ENCODE data around the gene UMAD1.

UMAD1 gene

GRCh38 chr7:7820939-7821338 lies 180.4 kb downstream of the UMAD1 start:
- TF ChIP-seq REST (IDR thresholded peaks at IDR 0.05; ENCODE audit: insufficient read depth in 1 of 2, low read depth in 2 of 2, low read length in 2 of 2) (no peak), FOXP2 (optimal IDR thresholded peaks at IDR 0.05; ENCODE audit: borderline replicate concordance, extremely low read depth, extremely low read length, insufficient read depth) (no peak), SIN3A (IDR thresholded peaks at IDR 0.05; ENCODE audit: borderline replicate concordance, insufficient read depth, low read length) (no peak), TAF1 (IDR thresholded peaks at IDR 0.05; ENCODE audit: borderline replicate concordance, insufficient read depth, low read length) (no peak), POLR2AphosphoS5 (IDR thresholded peaks at IDR 0.05; ENCODE audit: low read depth, low read length) (no peak)

- TF ChIP-seq SIN3A (IDR thresholded peaks at IDR 0.05; ENCODE audit: borderline replicate concordance, insufficient read depth, low read length) (no peak), FOXP2 (optimal IDR thresholded peaks at IDR 0.05; ENCODE audit: borderline replicate concordance, extremely low read depth, extremely low read length, insufficient read depth) (no peak), POLR2AphosphoS5 (IDR thresholded peaks at IDR 0.05; ENCODE audit: low read depth, low read length) (no peak), TAF1 (IDR thresholded peaks at IDR 0.05; ENCODE audit: borderline replicate concordance, insufficient read depth, low read length) (no peak), REST (IDR thresholded peaks at IDR 0.05; ENCODE audit: insufficient read depth in 1 of 2, low read depth in 2 of 2, low read length in 2 of 2) (no peak)
Measured at GRCh38 chr7:7821517-7821916, 181.0 kb downstream of the UMAD1 start.

- no peak for TF ChIP-seq TAF1 (IDR thresholded peaks at IDR 0.05; ENCODE audit: borderline replicate concordance, insufficient read depth, low read length)
- no peak for TF ChIP-seq FOXP2 (optimal IDR thresholded peaks at IDR 0.05; ENCODE audit: borderline replicate concordance, extremely low read depth, extremely low read length, insufficient read depth)
- no peak for TF ChIP-seq POLR2AphosphoS5 (IDR thresholded peaks at IDR 0.05; ENCODE audit: low read depth, low read length)
- TF ChIP-seq SIN3A (IDR thresholded peaks at IDR 0.05; ENCODE audit: borderline replicate concordance, insufficient read depth, low read length): no peak
- no peak for TF ChIP-seq REST (IDR thresholded peaks at IDR 0.05; ENCODE audit: insufficient read depth in 1 of 2, low read depth in 2 of 2, low read length in 2 of 2)
Measured at GRCh38 chr7:7829667-7830066, 189.1 kb downstream of the UMAD1 start.

- TF ChIP-seq FOXP2 (optimal IDR thresholded peaks at IDR 0.05; ENCODE audit: borderline replicate concordance, extremely low read depth, extremely low read length, insufficient read depth): no peak
- TF ChIP-seq REST (IDR thresholded peaks at IDR 0.05; ENCODE audit: insufficient read depth in 1 of 2, low read depth in 2 of 2, low read length in 2 of 2): no peak
- no peak for TF ChIP-seq TAF1 (IDR thresholded peaks at IDR 0.05; ENCODE audit: borderline replicate concordance, insufficient read depth, low read length)
- TF ChIP-seq SIN3A (IDR thresholded peaks at IDR 0.05; ENCODE audit: borderline replicate concordance, insufficient read depth, low read length): no peak
- TF ChIP-seq POLR2AphosphoS5 (IDR thresholded peaks at IDR 0.05; ENCODE audit: low read depth, low read length): no peak
Measured at GRCh38 chr7:7830122-7830878, 189.7 kb downstream of the UMAD1 start.
